ENCODE data around the gene FAM13C.
A peak's percentile ranks its signal among the peaks of the same experiment; 100 is the strongest.

The FAM13C gene

DNA sequence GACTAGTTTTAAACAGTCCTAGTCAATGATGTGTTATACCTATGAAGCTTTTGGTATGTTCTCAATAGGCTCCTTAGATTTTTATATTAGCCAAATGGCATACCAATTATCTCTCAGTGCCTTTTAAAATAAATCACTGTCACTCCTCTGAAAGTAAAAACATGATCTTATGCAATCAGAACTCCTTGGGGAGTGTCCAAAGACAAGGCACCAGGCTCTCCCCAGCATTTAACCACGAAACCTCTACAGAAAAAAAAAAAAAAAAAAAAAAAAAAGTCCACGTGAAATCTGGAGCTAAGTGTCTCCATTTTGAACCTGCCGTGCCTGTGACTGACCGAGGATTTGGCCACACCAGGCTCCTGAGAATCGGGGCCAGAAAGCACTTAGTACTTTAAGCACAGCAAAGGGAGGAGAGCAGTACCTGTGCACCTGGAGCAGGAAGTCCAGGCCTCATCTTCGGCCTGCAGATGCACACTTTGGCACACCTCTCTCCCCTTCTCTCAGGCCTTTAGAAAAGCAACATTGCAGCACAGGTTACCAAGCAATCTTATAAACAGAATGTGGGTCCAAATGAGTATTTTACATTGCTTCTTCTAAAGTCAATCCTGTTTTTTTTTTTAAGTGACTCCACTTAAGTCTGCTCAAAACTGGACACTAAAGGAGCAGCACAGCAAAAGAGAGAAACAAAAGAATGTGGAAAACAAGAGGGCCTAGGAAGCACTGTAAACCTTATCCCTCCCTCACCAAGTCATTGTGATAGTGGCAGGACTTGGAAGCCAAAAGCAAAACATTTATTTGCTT is 1.5 kb downstream of the FAM13C start:
- DNase-seq: no peak

DNA sequence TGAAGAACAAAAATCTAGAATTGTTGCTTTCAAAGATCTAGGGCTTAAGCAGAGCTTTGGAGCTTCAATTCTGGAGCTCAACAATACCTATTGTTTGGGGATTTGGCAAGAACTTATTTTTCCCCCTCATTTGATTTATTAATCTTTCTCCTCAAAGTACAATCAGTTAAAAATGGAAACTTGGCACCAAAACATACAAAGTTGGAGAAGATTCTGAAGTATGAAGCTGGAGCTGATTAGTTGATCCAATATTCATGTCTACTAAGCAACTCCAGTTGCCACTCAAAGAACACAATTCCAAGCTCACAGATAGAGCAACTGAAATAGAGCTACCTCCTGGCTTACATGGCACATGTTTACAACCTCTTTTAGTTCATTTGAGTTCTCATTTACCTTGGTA is 3.8 kb downstream of the FAM13C start:
- no peak for DNase-seq

GRCh38 chr10:59354434-59354833 is 7.9 kb downstream of the FAM13C start:
- DNase-seq: no peak

- no peak for DNase-seq
These were observed 11.8 kb downstream of the FAM13C start for GRCh38 chr10:59350558-59350957.

DNA sequence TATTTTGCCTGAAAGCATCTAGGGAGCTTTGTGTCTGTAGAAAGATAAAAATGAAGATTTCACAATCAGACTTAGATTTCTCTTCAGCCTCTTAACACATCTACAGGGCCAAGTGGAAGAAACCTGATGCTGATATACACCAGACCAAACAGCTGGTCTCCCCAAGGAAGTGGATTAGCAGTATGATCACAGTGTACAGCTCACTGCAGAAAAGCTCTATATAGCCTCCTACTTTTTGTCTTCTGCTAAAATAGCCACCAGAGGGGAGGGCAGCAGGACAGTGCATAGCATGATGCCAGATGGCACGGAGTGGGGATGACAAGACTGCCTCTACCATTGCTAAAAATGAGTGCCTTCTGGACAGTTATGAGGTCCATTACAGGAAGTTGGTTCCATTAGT is 16.0 kb downstream of the FAM13C start:
- no peak for DNase-seq

DNA sequence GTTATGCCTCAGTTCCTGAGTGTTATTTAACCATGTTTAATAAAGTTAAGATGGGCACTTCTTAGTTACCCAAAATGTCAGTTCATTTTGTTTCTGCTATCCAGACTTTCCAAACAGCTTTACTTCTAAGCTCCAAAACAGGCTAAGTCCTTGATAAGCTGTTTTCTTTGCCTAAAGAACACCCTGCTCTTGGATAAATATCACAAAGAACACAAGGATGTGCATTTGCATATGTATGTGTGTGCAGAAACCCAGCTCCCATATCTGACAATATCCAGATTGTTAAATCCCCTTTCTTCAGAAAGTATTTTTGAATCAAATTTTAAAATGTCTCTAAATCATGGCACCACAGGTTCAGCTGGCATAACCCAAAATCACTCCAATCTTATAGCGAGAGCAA is 19.6 kb downstream of the FAM13C start:
- no peak for DNase-seq

DNA sequence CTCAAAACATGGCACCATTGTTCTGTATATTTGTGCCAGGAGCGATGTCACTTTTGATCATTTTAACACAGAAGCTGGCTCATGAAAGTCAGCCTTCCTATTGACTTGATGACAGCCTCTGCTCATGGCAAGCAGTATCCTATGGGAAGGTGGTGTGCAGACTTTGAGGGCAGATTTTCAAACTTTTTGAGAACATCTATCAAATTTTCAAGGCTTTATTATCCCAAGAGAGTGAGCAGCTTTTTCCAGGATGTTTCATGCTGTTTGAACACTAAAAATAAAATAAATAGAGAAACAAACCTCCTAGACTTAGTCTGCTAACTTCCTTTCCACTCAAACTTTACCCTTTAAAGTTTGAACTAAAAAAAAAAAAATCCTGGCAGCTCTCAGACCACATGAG is 20.3 kb downstream of the FAM13C start:
- DNase-seq: no peak

- no peak for DNase-seq
These were observed 22.1 kb downstream of the FAM13C start for GRCh38 chr10:59340285-59340684.

GRCh38 chr10:59339351-59339750 is 23.0 kb downstream of the FAM13C start:
- no peak for DNase-seq

- DNase-seq: peak; percentile 55
These were observed 25.1 kb downstream of the FAM13C start for GRCh38 chr10:59337201-59337652.

DNA sequence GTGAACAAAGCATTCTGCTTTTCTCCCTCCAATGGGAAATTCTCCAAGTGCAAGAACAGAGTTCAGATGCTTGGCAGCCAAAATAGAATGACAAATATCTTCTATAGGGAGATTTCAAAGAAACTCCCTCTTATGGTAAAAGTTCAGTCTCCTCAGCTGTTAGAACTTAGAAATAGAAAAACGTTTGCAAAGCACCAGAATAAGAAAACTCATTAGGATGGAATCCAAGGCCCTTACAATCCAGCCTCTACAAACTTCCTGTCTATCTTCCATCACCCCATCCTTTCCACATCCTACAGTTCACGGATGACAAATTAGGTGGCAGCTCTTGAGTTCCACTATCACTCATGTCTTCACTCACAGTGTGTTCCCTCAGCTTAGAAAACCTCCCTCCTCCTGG is 25.7 kb downstream of the FAM13C start:
- DNase-seq: no peak

GRCh38 chr10:59335497-59335896 is 26.9 kb downstream of the FAM13C start:
- DNase-seq: no peak

GRCh38 chr10:59333701-59334100 is 28.6 kb downstream of the FAM13C start:
- no peak for DNase-seq

- no peak for DNase-seq
These were observed 29.8 kb downstream of the FAM13C start for GRCh38 chr10:59332581-59332980.

GRCh38 chr10:59331661-59332060 is 30.7 kb downstream of the FAM13C start:
- no peak for DNase-seq

DNA sequence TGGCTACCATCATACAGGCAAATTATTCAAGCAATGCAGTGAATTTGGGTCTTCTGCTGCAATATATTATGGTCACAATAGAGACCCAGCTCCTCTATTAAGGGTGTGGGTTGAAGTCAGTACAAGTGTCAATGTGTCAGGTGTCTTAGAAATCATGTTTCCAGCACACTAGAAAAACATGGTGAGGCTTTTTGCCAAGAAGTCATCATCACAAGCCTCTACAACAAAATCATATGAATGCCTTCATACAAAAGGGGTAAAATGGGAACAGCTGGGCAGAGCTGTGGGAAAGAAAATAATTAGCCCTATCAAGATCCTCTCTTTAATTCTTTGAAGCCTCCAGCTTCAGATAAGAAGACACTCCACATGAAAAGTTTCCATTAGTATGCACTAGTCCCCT is 37.2 kb downstream of the FAM13C start:
- DNase-seq: no peak

GRCh38 chr10:59324597-59324996 is 37.8 kb downstream of the FAM13C start:
- no peak for DNase-seq

- DNase-seq: no peak
These were observed 38.4 kb downstream of the FAM13C start for GRCh38 chr10:59323831-59324401.

DNA sequence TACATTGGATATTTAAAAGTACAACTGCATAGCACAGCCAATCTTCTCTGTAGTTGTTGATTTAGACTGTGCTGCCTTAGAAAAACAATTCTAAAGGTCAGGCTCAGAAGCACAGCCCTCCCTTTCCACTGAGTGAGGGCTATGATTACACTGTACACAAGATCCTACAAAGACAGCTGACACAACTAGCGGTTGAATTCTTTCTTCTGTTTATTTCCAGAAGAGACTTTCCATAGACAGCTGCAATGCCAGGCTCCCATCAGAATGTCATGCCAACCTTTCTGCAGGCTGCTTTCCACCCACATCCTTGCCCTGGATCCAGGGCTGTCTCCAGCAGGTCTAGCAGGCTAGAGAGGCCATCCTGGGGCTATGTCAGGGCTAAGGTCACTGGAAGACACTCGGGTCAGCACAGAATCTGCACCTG is 39.3 kb downstream of the FAM13C start:
- DNase-seq: no peak

DNA sequence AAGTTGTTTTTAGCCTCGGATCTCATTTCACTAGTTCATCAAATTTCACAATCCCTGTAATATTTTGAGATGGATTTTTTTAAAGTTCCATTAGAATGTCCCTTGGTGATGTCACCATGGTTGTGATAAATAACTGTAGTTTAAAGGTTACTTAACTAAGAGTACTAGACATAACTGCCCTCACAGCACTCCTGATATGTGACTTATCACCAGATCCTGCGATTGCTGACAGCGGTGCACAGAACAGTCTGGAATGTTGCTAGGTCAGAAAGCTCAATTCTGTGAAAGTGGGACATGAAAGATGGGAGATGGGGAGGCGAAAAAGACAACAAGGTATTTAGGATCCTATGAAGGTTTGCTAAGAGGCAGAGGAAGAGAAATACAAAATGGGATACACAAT is 40.2 kb downstream of the FAM13C start:
- no peak for DNase-seq

DNA sequence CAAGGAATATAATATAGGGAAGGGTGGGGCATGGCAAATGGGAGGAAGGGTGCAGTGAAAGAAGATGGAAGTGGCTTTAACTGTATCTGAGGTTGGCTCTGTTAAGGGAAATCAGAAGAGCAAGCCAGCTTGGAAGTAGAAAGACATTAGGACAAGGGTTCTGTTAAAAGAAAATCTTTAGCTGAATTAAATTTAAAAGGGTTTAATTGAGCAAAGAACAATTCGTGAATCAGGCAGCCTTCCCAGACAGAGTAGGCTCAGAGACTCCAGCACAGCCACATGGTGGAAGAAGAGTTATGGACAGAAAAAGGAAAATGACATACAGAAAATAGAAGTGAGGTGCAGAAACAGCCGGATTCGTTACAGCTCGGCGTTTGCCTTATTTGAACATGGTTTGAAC is 42.0 kb downstream of the FAM13C start:
- DNase-seq: no peak

- no peak for DNase-seq
These were observed 42.5 kb downstream of the FAM13C start for GRCh38 chr10:59319854-59320253.

- DNase-seq: no peak
These were observed 45.3 kb downstream of the FAM13C start for GRCh38 chr10:59317066-59317465.

- DNase-seq: no peak
These were observed 46.9 kb downstream of the FAM13C start for GRCh38 chr10:59315465-59315864.

DNA sequence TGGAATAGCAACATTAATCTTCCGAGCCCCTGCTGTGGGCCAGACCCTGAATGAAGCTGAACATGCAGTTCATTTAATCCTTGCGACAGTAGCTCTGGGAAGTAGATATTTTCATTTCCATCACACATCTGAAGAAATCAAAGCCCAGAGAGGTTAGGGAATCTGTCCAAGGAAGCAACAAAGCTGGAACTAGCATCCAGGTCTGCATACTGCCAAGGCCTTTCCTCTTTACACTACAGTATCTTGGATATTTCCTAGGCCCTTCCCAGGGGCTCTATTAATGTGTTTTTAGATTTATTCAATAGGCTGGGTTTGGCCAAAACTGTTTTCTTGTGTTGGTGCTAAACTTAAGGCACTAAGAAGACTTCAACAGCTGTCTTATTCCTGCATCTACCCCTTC is 48.1 kb downstream of the FAM13C start:
- DNase-seq: no peak
